Measurements from ENCODE around the gene VARS2. TPM values are rescaled to one million over a fixed set of nuclear protein-coding genes. Genes with fewer than 3 reads are reported as not detected.

Gene VARS2
- total RNA-seq, 1 experiment from 2014 or later: 60.3 TPM

DNA sequence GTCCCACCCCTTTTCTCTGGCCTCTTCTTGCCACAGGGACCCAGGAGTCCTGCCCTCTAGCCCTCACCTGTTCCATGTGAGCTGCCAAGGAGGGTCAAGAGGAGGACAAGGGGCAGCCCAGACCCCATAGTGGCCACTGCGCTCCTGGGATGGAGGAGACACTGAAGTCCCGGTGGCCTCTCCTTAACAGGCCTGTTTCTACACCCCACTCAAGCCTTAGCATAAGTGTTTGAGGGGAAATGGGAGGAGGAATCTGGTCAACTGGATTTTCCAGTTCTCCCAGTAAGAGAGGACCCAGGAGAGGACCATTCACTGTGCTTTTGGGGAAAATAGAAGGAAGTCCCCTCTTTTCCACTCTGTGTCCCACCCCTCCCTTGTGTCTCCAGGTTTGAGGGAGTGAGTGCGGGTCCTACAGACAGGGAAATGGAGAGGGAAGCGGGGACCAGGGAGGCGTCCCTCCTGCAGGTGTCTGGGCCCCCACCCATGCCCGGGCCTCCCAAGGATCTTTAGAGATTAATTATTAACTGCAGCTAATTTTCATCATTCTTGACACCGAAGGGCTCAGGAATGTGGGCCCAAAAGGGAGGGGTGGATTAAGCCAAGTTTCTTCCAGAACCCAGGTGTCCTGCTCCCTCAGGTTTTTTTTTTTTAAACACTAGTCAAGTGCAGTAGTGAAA, 18.1 kb downstream of the VARS2 start, which contains the start of gene SFTA2:
SFTA2 (minus strand) TSS at position 202 of the 677 bp plus-strand sequence; CDS start at position 128, 74 bp downstream.
- Histone ChIP-seq H3K27me3 (ENCODE audit: insufficient read depth, low read depth) (no peaks in the 10 kb centered on the region), H2AFZ (no peak within 1 kb of the TSS), H3K4me3 (no peak within 1 kb of the TSS), H3K9me2 (ENCODE audit: insufficient read depth) (no peaks in the 10 kb centered on the region), H3K36me3 (ENCODE audit: low read depth) (no peaks in the 10 kb centered on the region), H3K4me1 (replicated peaks; ENCODE audit: insufficient read depth) (peaks cover 20% of the 10 kb centered on the region), H3K27ac (no peak within 1 kb of the TSS), H3K4me2 (no peak within 1 kb of the TSS), H3K9me3 (ENCODE audit: insufficient read depth, low read depth) (no peaks in the 10 kb centered on the region), H3F3A (ENCODE audit: insufficient read depth, low read depth) (no peaks in the 10 kb centered on the region), H4K20me1 (ENCODE audit: insufficient read depth) (no peaks in the 10 kb centered on the region), H3K79me2 (ENCODE audit: low read depth) (no peaks in the 10 kb centered on the region)
- ChIA-PET CTCF (no interaction called here), POLR2A (ENCODE audit: unreplicated experiment) (no interaction called here)
- DNase-seq: no peak
- no peak for TF ChIP-seq EZH2 (IDR thresholded peaks at IDR 0.05; ENCODE audit: low read depth)
- TF ChIP-seq, protein P1, sequence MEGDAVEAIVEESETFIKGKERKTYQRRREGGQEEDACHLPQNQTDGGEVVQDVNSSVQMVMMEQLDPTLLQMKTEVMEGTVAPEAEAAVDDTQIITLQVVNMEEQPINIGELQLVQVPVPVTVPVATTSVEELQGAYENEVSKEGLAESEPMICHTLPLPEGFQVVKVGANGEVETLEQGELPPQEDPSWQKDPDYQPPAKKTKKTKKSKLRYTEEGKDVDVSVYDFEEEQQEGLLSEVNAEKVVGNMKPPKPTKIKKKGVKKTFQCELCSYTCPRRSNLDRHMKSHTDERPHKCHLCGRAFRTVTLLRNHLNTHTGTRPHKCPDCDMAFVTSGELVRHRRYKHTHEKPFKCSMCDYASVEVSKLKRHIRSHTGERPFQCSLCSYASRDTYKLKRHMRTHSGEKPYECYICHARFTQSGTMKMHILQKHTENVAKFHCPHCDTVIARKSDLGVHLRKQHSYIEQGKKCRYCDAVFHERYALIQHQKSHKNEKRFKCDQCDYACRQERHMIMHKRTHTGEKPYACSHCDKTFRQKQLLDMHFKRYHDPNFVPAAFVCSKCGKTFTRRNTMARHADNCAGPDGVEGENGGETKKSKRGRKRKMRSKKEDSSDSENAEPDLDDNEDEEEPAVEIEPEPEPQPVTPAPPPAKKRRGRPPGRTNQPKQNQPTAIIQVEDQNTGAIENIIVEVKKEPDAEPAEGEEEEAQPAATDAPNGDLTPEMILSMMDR (conservative IDR thresholded peaks at IDR 0.05): no peak
- no TSS peak for BruUV-seq (replicated peaks)
- intact Hi-C loops (cut with micrococcal nuclease; ENCODE audit: unreplicated experiment): no loop called here

DNA sequence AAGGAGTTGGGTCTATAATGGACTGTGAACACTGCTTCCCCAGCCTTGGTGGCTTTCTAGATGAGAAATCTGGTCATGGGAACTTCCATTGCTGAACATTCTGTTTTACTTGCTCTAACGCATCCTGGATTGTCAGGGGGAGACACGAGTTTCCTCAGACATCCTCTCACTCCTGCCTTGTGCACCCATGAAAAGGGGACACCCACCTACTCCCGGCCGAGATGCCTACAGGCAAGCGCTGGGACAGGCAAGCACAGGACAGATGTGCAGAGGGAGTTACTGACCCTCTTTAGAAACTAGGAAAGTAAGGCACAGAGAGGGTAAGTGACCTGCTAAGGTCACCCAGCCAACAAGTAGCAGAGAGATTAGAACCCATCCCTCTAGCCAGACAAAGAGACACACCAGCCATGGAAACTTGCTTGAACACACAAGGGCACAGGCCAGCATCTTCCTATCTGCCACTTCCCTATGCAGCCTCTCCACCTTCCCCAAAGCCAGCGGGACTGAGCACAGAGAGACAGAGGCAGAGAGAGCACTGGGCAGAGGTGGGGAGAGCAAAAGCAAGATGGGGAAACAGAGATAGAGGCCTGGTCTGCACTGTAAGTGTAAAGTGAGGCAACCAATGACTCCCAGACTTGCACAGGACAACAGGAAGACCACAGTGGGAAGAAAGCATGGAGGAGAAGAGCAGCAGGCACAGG, 18.8 kb downstream of the VARS2 start:
- Histone ChIP-seq H3F3A (ENCODE audit: insufficient read depth, low read depth) (no peaks in the 10 kb centered on the region), H3K36me3 (ENCODE audit: low read depth) (no peaks in the 10 kb centered on the region), H2AFZ (no peak overlapping the region), H3K4me1 (replicated peaks; ENCODE audit: insufficient read depth) (peaks cover 20% of the 10 kb centered on the region), H3K79me2 (ENCODE audit: low read depth) (no peaks in the 10 kb centered on the region), H3K4me2 (no peak overlapping the region), H3K27ac (no peak overlapping the region), H3K27me3 (ENCODE audit: insufficient read depth, low read depth) (no peaks in the 10 kb centered on the region), H4K20me1 (ENCODE audit: insufficient read depth) (no peaks in the 10 kb centered on the region), H3K4me3 (no peak overlapping the region), H3K9me3 (ENCODE audit: insufficient read depth, low read depth) (no peaks in the 10 kb centered on the region), H3K9me2 (ENCODE audit: insufficient read depth) (no peaks in the 10 kb centered on the region)
- intact Hi-C loops (cut with micrococcal nuclease; ENCODE audit: unreplicated experiment): no loop called here
- no peak for TF ChIP-seq EZH2 (IDR thresholded peaks at IDR 0.05; ENCODE audit: low read depth)
- TF ChIP-seq, protein P1 (conservative IDR thresholded peaks at IDR 0.05): no peak
- ChIA-PET CTCF (no interaction called here), POLR2A (ENCODE audit: unreplicated experiment) (no interaction called here)
- no TSS peak for BruUV-seq (replicated peaks)
- no peak for DNase-seq

DNA sequence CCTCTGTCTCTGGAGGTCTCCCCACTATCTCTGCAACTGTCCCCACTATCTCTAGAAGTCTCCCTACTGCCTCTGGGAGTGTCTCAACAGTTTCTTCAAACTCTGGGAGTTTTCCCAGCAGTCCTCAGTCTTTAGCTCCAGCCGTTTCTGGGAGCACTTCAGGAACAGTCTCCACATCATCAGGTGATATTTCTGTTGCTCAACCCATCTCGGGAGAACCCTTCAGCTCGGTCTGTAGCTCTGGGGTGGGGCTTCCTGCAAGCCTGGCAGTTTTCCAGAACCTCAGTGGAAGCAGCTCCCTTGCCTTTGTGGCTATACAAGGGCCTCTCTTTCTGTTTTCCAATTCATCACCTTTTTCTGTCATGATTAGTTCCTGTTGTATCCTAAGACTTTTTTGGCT, 21.0 kb downstream of the VARS2 start:
- Histone ChIP-seq H3K27me3 (ENCODE audit: insufficient read depth, low read depth) (no peaks in the 10 kb centered on the region), H3F3A (ENCODE audit: insufficient read depth, low read depth) (no peaks in the 10 kb centered on the region), H3K79me2 (ENCODE audit: low read depth) (no peaks in the 10 kb centered on the region), H3K36me3 (ENCODE audit: low read depth) (no peaks in the 10 kb centered on the region), H3K27ac (no peak overlapping the region), H3K9me2 (ENCODE audit: insufficient read depth) (no peaks in the 10 kb centered on the region), H3K4me1 (replicated peaks; ENCODE audit: insufficient read depth) (peaks cover 24% of the 10 kb centered on the region), H3K4me3 (no peak overlapping the region), H4K20me1 (ENCODE audit: insufficient read depth) (no peaks in the 10 kb centered on the region), H3K4me2 (no peak overlapping the region), H2AFZ (peak overlapping the region; percentile 40; the same call in 1 of the 2 replicates), H3K9me3 (ENCODE audit: insufficient read depth, low read depth) (no peaks in the 10 kb centered on the region)
- ChIA-PET CTCF (no interaction called here), POLR2A (ENCODE audit: unreplicated experiment) (interaction anchor here (0.6 kb wide), 1 partner anchor 25 kb away, joined by 3 read pairs; no protein-coding TSS in a partner anchor)
- TF ChIP-seq, protein P1 (conservative IDR thresholded peaks at IDR 0.05): no peak
- TF ChIP-seq EZH2 (IDR thresholded peaks at IDR 0.05; ENCODE audit: low read depth): no peak
- no peak for DNase-seq
- intact Hi-C loops (cut with micrococcal nuclease; ENCODE audit: unreplicated experiment): no loop called here
- no TSS peak for BruUV-seq (replicated peaks)

Measured in PC-9 (cell line).